Stimulated activated CD8-positive, alpha-beta memory T cell treated with anti-CD3 and anti-CD28 coated beads, Interleukin-7, amount 100 ng/mL, for 4 hours (primary cell): Measurements from ENCODE around the gene SLC38A1.
"Not testable (repeated sequence)": the region's sequence is repeated elsewhere in the genome, so short reads cannot be mapped to it uniquely, and the experiment has no call there.

ENCODE experiments used
- DNase-seq, 2 donors: peaks; one replicate each; pipeline ENCODE4 v3.0.0-alpha.2; 2020; ENCODE audit warnings: low read depth in 2 of 2

SLC38A1 gene

DNA sequence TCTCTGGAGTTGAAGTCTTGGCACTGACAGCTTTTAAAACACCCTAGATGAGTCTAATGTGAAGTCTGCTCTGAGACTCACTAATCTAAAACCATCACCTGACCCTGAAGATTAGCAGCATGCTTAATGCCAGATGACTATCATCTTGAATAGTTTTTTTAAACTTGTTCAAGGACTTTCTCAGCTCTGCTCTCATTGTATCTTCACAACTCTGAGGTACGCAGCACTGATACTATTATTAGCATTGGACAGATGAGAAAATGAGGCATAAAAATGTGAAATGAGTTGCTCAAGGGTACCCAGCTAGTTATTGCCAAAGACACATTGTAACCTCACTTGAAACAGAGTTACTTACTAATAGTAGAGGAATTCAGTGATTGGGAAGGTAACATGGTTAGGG, 4.8 kb downstream of the SLC38A1 start:
- no peak for DNase-seq

GRCh38 chr12:46263140-46264016, 5.5 kb downstream of the SLC38A1 start:
- no peak for DNase-seq

DNA sequence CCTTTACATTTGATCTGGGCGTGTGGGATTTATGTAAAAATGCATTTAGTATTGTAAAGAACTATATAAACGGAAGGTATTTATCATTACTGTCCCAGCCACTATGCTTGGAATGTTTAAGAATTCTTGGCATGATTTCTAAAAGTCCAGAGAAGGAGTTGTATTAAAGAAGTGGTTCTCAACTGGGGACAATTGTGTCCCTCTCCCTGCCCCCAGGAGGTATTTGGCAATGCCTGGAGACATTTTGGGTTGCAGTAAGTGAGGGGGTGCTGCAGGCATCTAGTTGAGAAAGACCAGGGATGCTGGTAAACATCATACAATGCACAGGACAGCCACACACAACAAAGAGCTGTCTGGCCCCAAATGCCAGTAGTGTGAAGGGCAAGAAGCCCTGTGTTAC, 7.2 kb downstream of the SLC38A1 start:
- no peak for DNase-seq

DNA sequence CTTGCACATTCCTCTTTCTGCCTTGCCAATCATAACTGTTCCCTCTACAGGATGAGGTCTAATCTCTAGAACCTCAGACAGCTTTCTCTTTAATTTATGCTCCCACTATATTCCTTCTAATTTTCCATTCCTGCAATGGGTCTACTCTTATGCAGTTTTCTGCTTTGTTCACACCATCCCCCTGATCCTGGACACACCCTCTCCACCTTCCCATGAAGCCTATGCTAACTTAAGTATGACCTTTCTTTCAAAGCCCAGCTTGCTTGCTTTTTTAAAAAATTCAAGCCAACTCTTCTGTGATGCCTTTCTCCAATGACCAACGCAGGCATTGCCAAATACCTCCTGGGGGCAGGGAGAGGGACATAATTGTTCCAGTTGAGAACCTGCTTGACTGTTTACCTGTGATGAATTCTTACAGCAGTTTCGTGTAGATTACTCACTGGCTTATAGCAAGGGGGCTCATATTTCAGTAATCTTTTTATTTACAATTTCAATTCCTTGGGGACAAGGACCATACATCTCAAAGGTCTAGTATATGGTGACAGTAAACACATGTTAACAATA, 7.8 kb downstream of the SLC38A1 start:
- DNase-seq, result no peak

DNA sequence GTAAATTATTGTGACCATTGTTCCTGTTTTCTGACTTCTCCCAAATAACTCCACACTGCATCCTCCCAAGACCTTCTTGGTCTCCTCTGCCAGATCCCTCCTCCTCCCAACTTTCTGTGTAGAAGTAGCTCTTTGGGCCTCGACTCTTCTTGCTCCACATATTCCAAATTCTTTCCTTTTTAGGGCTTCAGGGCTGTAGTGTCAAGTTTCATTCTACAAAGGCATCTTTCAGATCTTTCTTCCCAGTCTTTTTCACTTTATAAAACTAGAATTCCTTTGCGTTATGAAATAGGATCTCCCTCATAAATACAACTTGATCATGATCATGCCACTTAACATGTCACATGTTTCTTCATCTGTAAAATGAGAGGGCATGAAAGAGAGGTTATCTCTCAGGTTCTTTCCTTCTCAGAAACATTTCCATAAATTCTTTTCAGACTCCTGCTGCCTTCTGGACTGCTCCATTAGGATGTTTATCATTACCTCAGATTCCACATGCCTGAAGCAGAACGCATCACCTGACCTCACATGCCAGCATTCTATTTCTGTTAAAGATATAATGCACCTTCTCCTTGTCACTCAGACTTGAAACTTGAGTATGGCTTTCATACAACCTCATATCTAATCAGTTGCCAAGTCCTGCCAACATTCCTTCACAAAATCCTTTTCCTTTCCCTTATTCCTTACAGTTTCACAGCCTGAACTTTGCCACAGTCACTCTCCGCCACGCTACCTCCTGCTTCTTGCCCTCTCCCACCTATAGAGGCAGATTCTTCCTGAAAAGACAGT, 8.5 kb downstream of the SLC38A1 start:
- no peak for DNase-seq

GRCh38 chr12:46259713-46260112, 9.1 kb downstream of the SLC38A1 start:
- no peak for DNase-seq

DNA sequence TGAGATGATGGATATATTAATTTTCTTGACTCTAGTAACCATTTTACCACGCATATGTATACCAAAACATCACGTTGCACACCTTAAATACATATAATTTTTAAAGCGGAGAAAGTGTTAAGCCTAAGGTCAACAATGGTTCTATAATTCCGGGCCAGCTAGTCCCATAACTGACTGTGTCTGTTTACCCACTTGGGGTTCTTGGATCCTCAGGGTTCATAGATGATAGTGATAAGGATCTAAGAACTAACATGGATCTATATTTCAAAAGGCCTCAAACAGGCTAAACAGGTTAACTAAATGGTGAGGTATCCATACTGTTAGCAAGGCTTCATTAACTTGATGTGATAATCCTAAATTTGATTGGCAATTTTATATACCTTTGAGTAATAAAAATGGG, 9.8 kb downstream of the SLC38A1 start:
- no peak for DNase-seq

GRCh38 chr12:46258129-46258528, 10.7 kb downstream of the SLC38A1 start:
- no peak for DNase-seq

GRCh38 chr12:46256942-46257341, 11.9 kb downstream of the SLC38A1 start:
- no peak for DNase-seq

DNA sequence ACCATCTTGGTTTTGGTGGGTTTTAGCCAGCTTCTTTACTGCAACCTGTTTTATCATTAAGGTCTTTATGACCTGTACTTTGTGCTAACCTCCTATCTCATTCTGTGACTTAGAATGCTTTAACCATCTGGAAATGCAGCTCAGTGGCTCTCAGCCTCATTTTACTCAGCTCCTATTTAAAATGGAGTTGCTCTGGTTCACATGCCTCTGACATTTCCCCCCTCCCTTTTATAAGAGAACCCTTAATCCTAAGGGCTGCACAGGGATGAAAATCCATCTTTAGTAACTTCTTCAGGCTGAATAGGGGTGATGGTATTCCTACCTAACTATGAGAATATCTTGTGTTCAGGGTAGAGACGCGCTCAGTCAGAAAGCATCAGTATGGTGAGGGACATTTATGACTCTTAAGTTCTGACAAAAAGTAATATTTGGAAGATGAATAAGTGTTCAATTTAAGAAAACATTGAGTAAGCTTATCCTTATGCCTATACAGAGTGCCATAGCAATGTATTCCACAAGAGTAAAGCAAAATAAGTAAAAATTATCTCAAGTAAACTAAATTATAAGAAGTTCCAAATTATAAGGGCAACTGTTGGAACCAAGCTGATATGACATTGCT, 15.2 kb downstream of the SLC38A1 start:
- no peak for DNase-seq

GRCh38 chr12:46251994-46252393, 16.8 kb downstream of the SLC38A1 start:
- DNase-seq, result not testable (repeated sequence)

DNA sequence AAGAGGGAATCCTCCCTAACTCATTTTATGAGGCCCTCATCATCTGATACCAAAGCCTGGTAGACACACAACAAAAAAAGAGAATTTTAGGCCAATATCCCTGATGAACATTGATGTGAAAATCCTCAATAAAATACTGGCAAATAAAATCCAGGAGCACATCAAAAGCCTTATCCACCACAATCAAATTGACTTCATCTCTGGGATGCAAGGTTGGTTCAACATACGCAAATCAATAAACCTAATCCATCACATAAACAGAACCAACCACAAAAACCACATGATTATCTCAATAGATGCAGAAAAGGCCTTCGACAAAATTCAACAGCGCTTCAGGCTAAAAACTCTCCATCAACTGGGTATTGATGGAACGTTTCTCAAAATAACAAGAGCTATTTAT, 18.9 kb downstream of the SLC38A1 start:
- DNase-seq, result not testable (repeated sequence)

- DNase-seq, result no peak
These were observed 22.7 kb downstream of the SLC38A1 start for GRCh38 chr12:46246021-46246700.

- DNase-seq, result no peak
These were observed 23.8 kb downstream of the SLC38A1 start for GRCh38 chr12:46244997-46245396.

- no peak for DNase-seq
These were observed 24.4 kb downstream of the SLC38A1 start for GRCh38 chr12:46244273-46244915.

GRCh38 chr12:46242569-46242968, 26.3 kb downstream of the SLC38A1 start:
- no peak for DNase-seq

GRCh38 chr12:46240436-46240835, 28.4 kb downstream of the SLC38A1 start:
- DNase-seq, result no peak

GRCh38 chr12:46238821-46239220, 30.0 kb downstream of the SLC38A1 start:
- no peak for DNase-seq

GRCh38 chr12:46237371-46238045, 31.3 kb downstream of the SLC38A1 start:
- DNase-seq, result no peak

DNA sequence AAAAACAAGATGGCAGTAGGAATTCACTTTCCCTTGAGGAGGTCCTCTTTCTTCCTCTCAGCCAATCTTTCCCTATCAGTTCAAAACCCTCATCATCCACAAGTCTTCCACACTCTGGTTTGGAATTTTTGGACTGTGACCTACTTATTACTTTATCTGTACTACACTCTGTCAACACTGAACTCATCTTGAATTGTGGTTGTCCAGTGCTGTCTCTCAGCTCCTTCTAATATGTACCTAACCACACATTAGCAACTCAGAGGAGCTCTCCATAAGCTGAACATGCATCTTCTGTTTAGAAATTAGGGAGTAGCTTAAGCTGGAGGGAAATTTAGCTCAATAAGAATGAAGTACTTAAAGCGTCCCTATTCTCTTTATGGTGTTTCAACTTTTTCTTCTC, 34.8 kb downstream of the SLC38A1 start:
- DNase-seq, result no peak

DNA sequence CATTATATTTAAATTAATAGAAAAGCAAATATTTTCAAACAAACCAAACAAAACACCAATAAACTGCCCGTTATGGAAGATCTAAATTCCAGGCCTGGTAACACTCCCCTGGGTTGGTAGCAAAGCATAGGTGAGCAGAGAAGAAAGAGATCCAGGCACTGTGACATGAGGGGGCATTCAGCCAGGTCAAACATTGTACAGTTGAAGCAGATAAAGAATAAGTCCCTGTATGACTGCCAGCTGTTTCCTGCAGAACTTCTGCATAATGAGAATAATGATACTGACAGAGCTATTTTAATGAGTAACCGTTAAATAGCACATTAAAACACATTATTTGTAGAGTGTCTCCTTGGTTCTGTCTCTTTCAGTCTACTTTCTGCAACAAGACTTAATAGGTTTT, 35.4 kb downstream of the SLC38A1 start:
- no peak for DNase-seq
